Ovary (tissue), 3 donors: ENCODE results near the gene COL6A2.

Experiments used
- EP300 ChIP-seq: sonication (generic); formaldehyde crosslinking; IDR thresholded peaks from one replicate; pipeline ENCODE4 v1.6.1; 2017; ENCODE audit warnings: antibody characterized with exemption
- POLR2A ChIP-seq: fragments of 450-650 bp; IDR thresholded peaks from one replicate; pipeline ENCODE4 v1.6.1; 2017; ENCODE audit warnings: antibody characterized with exemption, mild to moderate bottlenecking, moderate library complexity
- TF ChIP-seq, protein P1 (sequence below), 3 donors: fragments of 450-650 bp in 2 of 3; fragments of 200-600 bp in 1 of 3; IDR thresholded peaks; one replicate each; pipeline versions ENCODE4 v1.5.1 to v1.8.0; 2016 to 2022; ENCODE audit warnings: antibody characterized with exemption in 3 of 3, mild to moderate bottlenecking in 1 of 3
- donor health status: DM: no; HTN: no; CAD: no.

DNA sequence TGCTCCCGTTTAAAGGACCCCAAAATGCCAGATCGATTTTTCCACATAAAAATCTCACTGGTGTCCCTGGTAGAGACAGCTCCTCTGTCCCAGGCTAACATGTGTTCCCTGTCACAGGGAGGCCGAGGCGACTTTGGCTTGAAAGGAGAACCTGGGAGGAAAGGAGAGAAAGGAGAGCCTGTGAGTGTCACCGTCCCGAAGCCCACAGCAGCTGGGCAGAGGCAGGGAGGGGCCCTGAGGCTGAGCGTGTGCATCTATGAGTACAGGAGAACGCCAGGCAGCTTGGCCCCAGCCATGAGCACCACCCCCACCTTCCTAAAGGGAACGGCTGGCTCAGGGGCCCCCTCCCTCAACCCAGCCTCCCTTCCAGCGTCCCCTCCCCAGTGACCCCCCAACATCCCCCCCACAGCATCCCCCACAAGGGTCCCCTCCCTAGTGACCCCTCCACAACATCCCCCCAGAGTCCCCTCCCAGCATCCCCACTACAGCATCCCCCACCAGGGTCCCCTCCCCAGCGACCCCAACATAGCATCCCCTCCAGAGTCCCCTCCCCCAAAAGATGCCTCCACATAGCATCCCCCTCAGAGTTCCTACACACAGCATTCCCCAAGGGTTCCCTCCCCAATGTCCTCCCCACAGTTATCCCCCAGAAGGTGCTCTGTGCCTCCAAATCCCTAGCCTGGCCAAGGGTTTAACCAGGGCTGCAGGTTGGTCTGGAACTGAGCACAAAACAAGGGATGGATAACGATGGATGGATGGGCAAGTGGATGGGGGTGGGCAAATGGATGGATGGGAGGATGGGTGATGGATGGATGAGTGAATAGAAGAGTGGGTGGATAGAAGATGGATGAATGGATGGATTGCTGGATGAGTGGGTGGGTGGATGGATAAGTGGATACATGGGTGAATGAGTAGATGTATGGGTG lies 25.1 kb downstream of the COL6A2 start:
- TF ChIP-seq POLR2A (no peak), EP300 (no peak)
- TF ChIP-seq, protein P1, sequence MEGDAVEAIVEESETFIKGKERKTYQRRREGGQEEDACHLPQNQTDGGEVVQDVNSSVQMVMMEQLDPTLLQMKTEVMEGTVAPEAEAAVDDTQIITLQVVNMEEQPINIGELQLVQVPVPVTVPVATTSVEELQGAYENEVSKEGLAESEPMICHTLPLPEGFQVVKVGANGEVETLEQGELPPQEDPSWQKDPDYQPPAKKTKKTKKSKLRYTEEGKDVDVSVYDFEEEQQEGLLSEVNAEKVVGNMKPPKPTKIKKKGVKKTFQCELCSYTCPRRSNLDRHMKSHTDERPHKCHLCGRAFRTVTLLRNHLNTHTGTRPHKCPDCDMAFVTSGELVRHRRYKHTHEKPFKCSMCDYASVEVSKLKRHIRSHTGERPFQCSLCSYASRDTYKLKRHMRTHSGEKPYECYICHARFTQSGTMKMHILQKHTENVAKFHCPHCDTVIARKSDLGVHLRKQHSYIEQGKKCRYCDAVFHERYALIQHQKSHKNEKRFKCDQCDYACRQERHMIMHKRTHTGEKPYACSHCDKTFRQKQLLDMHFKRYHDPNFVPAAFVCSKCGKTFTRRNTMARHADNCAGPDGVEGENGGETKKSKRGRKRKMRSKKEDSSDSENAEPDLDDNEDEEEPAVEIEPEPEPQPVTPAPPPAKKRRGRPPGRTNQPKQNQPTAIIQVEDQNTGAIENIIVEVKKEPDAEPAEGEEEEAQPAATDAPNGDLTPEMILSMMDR (IDR thresholded peaks at IDR 0.05) = no peak
